H9 (cell line): Measurements from ENCODE around the gene ATG101. TPM values are rescaled to one million over a fixed set of nuclear protein-coding genes. Genes with fewer than 3 reads are reported as not detected.

Experiments used
- DNase-seq: peaks from one replicate; pipeline ENCODE4 v3.0.0-alpha.2; 2017
- H2AFZ ChIP-seq: one replicate; pipeline ENCODE4 v1.6.1; 2013; ENCODE audit warnings: mild to moderate bottlenecking, low read length, control low read depth, moderate library complexity
- H2AK5ac ChIP-seq: 2 replicates; pipeline ENCODE4 v1.6.1; 2013; ENCODE audit warnings: low read length, control low read depth, mixed read lengths; ENCODE audit not compliant: insufficient read length
- H2BK120ac ChIP-seq: one replicate; pipeline ENCODE4 v1.6.1; 2013; ENCODE audit warnings: low read depth, mild to moderate bottlenecking, low read length, control low read depth, inconsistent platforms; ENCODE audit not compliant: poor library complexity, severe bottlenecking
- H2BK12ac ChIP-seq: 2 replicates; pipeline ENCODE4 v1.6.1; 2013; ENCODE audit warnings: low read length, control low read depth, mixed read lengths, low read depth; ENCODE audit not compliant: insufficient read length
- H2BK15ac ChIP-seq: 2 replicates; pipeline ENCODE4 v1.6.1; 2013; ENCODE audit warnings: low read depth, low read length, control low read depth
- H2BK20ac ChIP-seq: one replicate; pipeline ENCODE4 v1.6.1; 2013; ENCODE audit warnings: low read depth, mild to moderate bottlenecking, low read length, control low read depth, inconsistent platforms; ENCODE audit not compliant: poor library complexity, severe bottlenecking
- H2BK5ac ChIP-seq: 2 replicates; pipeline ENCODE4 v1.6.1; 2013; ENCODE audit warnings: low read length, control low read depth, mixed read lengths; ENCODE audit not compliant: insufficient read length
- H3K14ac ChIP-seq: 2 replicates; pipeline ENCODE4 v1.6.1; 2013; ENCODE audit warnings: low read length, control low read depth; ENCODE audit not compliant: insufficient read depth
- H3K18ac ChIP-seq: 2 replicates; pipeline ENCODE4 v1.6.1; 2013; ENCODE audit warnings: low read depth, mild to moderate bottlenecking, mixed read lengths, low read length, control low read depth; ENCODE audit not compliant: insufficient read length
- H3K23ac ChIP-seq: 2 replicates; pipeline ENCODE4 v1.6.1; 2013; ENCODE audit warnings: low read length, control low read depth, mixed read lengths, low read depth; ENCODE audit not compliant: insufficient read length
- H3K23me2 ChIP-seq: 2 replicates; pipeline ENCODE4 v1.6.1; 2013; ENCODE audit warnings: low read depth, mild to moderate bottlenecking, mixed read lengths, low read length, control low read depth; ENCODE audit not compliant: insufficient read length, poor library complexity, severe bottlenecking
- H3K27ac ChIP-seq: 2 replicates; pipeline ENCODE4 v1.5.1; 2013; ENCODE audit warnings: low read length, control low read depth, mixed read lengths, low read depth; ENCODE audit not compliant: insufficient read length
- H3K27me3 ChIP-seq: 2 replicates; pipeline ENCODE4 v1.6.1; 2013; ENCODE audit warnings: low read length, control low read depth, inconsistent platforms; ENCODE audit not compliant: insufficient read depth
- H3K4ac ChIP-seq: 2 replicates; pipeline ENCODE4 v1.6.1; 2013; ENCODE audit warnings: low read depth, mild to moderate bottlenecking, control low read depth, inconsistent platforms, low read length, moderate library complexity
- H3K4me1 ChIP-seq: 2 replicates; pipeline ENCODE4 v1.6.1; 2013; ENCODE audit warnings: low read length, control low read depth, inconsistent platforms; ENCODE audit not compliant: insufficient read depth
- H3K4me2 ChIP-seq: 2 replicates; pipeline ENCODE4 v1.6.1; 2013; ENCODE audit warnings: low read length, control low read depth, mixed read lengths; ENCODE audit not compliant: insufficient read length, insufficient read depth
- H3K56ac ChIP-seq: 2 replicates; pipeline ENCODE4 v1.6.1; 2013; ENCODE audit warnings: low read depth, mild to moderate bottlenecking, mixed read lengths, low read length, control low read depth; ENCODE audit not compliant: insufficient read length
- H3K79me1 ChIP-seq: 2 replicates; pipeline ENCODE4 v1.6.1; 2013; ENCODE audit warnings: low read depth, mild to moderate bottlenecking, moderate library complexity, low read length, control low read depth, inconsistent platforms; ENCODE audit not compliant: insufficient read depth, poor library complexity, severe bottlenecking
- H3K79me2 ChIP-seq: 2 replicates; pipeline ENCODE4 v1.6.1; 2013; ENCODE audit warnings: low read length, control low read depth, inconsistent platforms; ENCODE audit not compliant: insufficient read depth
- H3K9ac ChIP-seq: 2 replicates; pipeline ENCODE4 v1.6.1; 2013; ENCODE audit warnings: low read length, control low read depth, mixed read lengths; ENCODE audit not compliant: insufficient read length; ENCODE audit errors: extremely low read depth
- H3K9me3 ChIP-seq: one replicate; pipeline ENCODE4 v1.6.1; 2013; ENCODE audit warnings: low read depth, low read length, inconsistent platforms; ENCODE audit not compliant: control insufficient read depth
- H3T11ph ChIP-seq: one replicate; pipeline ENCODE4 v1.6.1; 2013; ENCODE audit warnings: mild to moderate bottlenecking, low read length, control low read depth, inconsistent platforms
- H4K20me1 ChIP-seq: one replicate; pipeline ENCODE4 v1.6.1; 2013; ENCODE audit not compliant: control insufficient read depth, insufficient read length, insufficient read depth
- H4K5ac ChIP-seq: 2 replicates; pipeline ENCODE4 v1.6.1; 2013; ENCODE audit warnings: low read depth, mild to moderate bottlenecking, mixed read lengths, low read length, control low read depth; ENCODE audit not compliant: insufficient read length
- H4K8ac ChIP-seq: replicated peaks from 2 replicates; pipeline ENCODE4 v1.6.1; 2013; ENCODE audit warnings: low read length, control low read depth, mixed read lengths, low read depth; ENCODE audit not compliant: insufficient read length
- H4K91ac ChIP-seq: 2 replicates; pipeline ENCODE4 v1.6.1; 2013; ENCODE audit warnings: low read depth, mild to moderate bottlenecking, moderate library complexity, mixed read lengths, low read length, control low read depth; ENCODE audit not compliant: insufficient read length
- H3K27ac Mint-ChIP-seq, 3 experiments: 2 replicates in 2 of 3; 3 replicates in 1 of 3; pipeline ENCODE4 v1.8.0; 2020 to 2021; ENCODE audit warnings: mixed read lengths in 3 of 3, mild to moderate bottlenecking in 1 of 3, moderate library complexity in 1 of 3
- H3K27me3 Mint-ChIP-seq: 2 replicates; pipeline ENCODE4 v1.8.0; 2021; ENCODE audit warnings: low read depth, mild to moderate bottlenecking, moderate library complexity, mixed read lengths
- H3K36me3 Mint-ChIP-seq, 3 experiments: 2 replicates in 2 of 3; 3 replicates in 1 of 3; pipeline ENCODE4 v1.8.0; 2020 to 2021; ENCODE audit warnings: low read depth in 3 of 3, mixed read lengths in 3 of 3; ENCODE audit not compliant: insufficient read depth in 1 of 3
- H3K4me1 Mint-ChIP-seq, 2 experiments: 2 replicates each; pipeline ENCODE4 v1.8.0; 2020; ENCODE audit warnings: mixed read lengths in 2 of 2
- H3K4me3 Mint-ChIP-seq, 2 experiments: 2 replicates in 1 of 2; 3 replicates in 1 of 2; pipeline ENCODE4 v1.8.0; 2020 to 2021; ENCODE audit warnings: mild to moderate bottlenecking in 2 of 2, mixed read lengths in 2 of 2, moderate library complexity in 1 of 2
- H3K9me3 Mint-ChIP-seq, 2 experiments: 2 replicates in 1 of 2; 3 replicates in 1 of 2; pipeline ENCODE4 v1.8.0; 2020; ENCODE audit warnings: mild to moderate bottlenecking in 2 of 2, mixed read lengths in 2 of 2, moderate library complexity in 1 of 2
- CTCF ChIP-seq: fragments of 200-600 bp; sonication (generic); conservative IDR thresholded peaks from 3 replicates; pipeline ENCODE4 v1.8.0; 2021; ENCODE audit warnings: antibody characterized with exemption, mild to moderate bottlenecking
- WGBS: extraction: QIAGEN DNeasy Blood & Tissue Kit; methylation state at CpG from one replicate; pipeline ENCODE4 v1.1.7; 2013; ENCODE audit warnings: missing lambda C conversion rate, low lambda C conversion rate, mixed read lengths; ENCODE audit not compliant: insufficient read length; ENCODE audit errors: extremely low coverage; 5-methylcytosine and 5-hydroxymethylcytosine counted together
- total RNA-seq: library from RNA; stranded (reverse); gene quantifications from 2 replicates; pipeline ENCODE4 v1.2.1, GENCODE V29; 2021

Gene ATG101
- total RNA-seq, 1 experiment from 2014 or later = 58.3 TPM

GRCh38 chr12:52082669-52082987, 12.8 kb downstream of the ATG101 start:
- no peak for TF ChIP-seq CTCF
- H3K36me3 Mint-ChIP-seq = peaks cover 5 to 17% (median 8%) of the 10 kb centered on the region in 3 experiments; a peak in 5 of 7 replicates
- no peak overlapping the region for H2BK120ac ChIP-seq

More at GRCh38 chr12:52082669-52082987, 12.8 kb downstream of the ATG101 start:
- H3K4me3 Mint-ChIP-seq = no peak overlapping the region
- no peak overlapping the region for H3K27ac Mint-ChIP-seq
- H3K79me2 ChIP-seq = no peaks in the 10 kb centered on the region
- no peak overlapping the region; the same call in 1 of the 2 replicates for H3K14ac ChIP-seq
- H4K8ac ChIP-seq = no peak overlapping the region
- H3K27me3 ChIP-seq = no peaks in the 10 kb centered on the region
- H2BK5ac ChIP-seq = no peak overlapping the region
- no peak overlapping the region for H2BK12ac ChIP-seq
- no peak overlapping the region for H3K9ac ChIP-seq
- no peak overlapping the region for H3K4ac ChIP-seq
- H3K9me3 Mint-ChIP-seq = no peaks in the 10 kb centered on the region
- H2BK15ac ChIP-seq = no peak overlapping the region
- no peaks in the 10 kb centered on the region; the same call in 1 of the 2 replicates for H3K4me1 ChIP-seq
- H3K4me2 ChIP-seq = no peak overlapping the region
- H3K27ac ChIP-seq = no peak overlapping the region
- no peak overlapping the region for H3T11ph ChIP-seq
- no peak overlapping the region for H3K56ac ChIP-seq
- H3K4me1 Mint-ChIP-seq = peaks cover 13 to 29% of the 10 kb centered on the region in 2 experiments
- no peak overlapping the region for H4K5ac ChIP-seq
- H3K9me3 ChIP-seq = no peaks in the 10 kb centered on the region
- H2BK20ac ChIP-seq = no peak overlapping the region
- H2AK5ac ChIP-seq = no peak overlapping the region
- whole genome bisulfite sequencing = no CpG with 5 or more reads among the region's 4 CpGs
- H3K27me3 Mint-ChIP-seq = no peaks in the 10 kb centered on the region; the same call in 1 of the 2 replicates
- no peak overlapping the region for H2AFZ ChIP-seq
- no peaks in the 10 kb centered on the region for H4K20me1 ChIP-seq
- H3K18ac ChIP-seq = no peak overlapping the region
- no peak for DNase-seq
- H3K23ac ChIP-seq = no peak overlapping the region
- H3K79me1 ChIP-seq = no peaks in the 10 kb centered on the region
- H3K23me2 ChIP-seq = no peaks in the 10 kb centered on the region
- no peak overlapping the region for H4K91ac ChIP-seq
